ENCODE measurements around the gene NHSL1.

The NHSL1 gene

DNA sequence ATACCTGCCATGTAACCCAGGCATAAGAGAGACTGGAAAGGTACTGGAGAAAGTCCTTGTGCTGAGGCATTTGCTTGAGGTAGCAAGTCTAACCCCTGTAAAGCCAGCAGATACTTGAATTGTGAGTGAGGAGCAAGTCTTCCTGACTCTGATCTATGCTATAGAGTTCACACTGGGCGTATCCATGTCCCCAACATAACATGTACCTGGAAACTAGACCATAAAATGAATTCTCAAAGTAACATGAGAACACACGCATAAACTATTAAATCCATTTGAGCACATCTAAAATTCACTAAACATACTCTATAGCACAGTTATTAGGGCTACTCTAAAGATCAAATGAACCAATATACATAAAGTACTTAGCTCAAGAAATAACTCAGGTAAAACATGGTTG lies 2.0 kb downstream of the NHSL1 start:
- Histone ChIP-seq H3K4me1 (ENCODE audit: insufficient read depth, low read length, severe bottlenecking) (no peaks in the 10 kb centered on the region), H3K27ac (ENCODE audit: low read depth, low read length, poor library complexity, severe bottlenecking) (no peak overlapping the region)

DNA sequence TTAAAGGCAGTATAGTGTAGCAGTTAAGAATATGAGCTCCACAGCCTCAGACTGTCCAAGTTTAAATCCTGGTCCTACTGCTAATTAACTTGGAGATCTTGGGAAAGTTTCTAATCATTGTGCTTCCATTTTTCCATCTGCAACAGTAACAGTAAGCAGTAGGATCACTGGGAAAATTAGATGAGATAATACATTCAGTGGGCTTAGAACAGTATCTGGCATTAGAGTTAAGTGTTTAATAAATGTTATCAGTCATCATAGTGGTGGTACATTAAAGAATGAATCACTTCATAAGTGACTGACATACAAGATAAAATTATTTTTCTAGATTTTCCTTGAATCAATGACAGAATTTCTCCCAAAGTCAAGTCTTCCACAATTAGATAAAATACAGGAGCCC lies 5.0 kb downstream of the NHSL1 start:
- Histone ChIP-seq H2AFZ (ENCODE audit: low read length) (no peak overlapping the region), H3K4me2 (ENCODE audit: low read length) (no peak overlapping the region), H3F3A (ENCODE audit: insufficient read depth, low read length) (no peaks in the 10 kb centered on the region), H3K4me1 (ENCODE audit: insufficient read depth, low read length, severe bottlenecking) (no peaks in the 10 kb centered on the region), H3K9ac (ENCODE audit: low read length) (no peak overlapping the region), H3K9me2 (ENCODE audit: low read depth, low read length) (no peaks in the 10 kb centered on the region), H3K27me3 (ENCODE audit: insufficient read depth, low read length) (no peaks in the 10 kb centered on the region), H3K27ac (ENCODE audit: low read depth, low read length, poor library complexity, severe bottlenecking) (no peak overlapping the region), H4K20me1 (ENCODE audit: insufficient read depth, low read length) (no peaks in the 10 kb centered on the region), H3K9me3 (ENCODE audit: low read length) (no peaks in the 10 kb centered on the region), H3K79me2 (ENCODE audit: insufficient read depth, low read length) (no peaks in the 10 kb centered on the region), H3K4me3 (ENCODE audit: low read depth, low read length, poor library complexity, severe bottlenecking) (no peak overlapping the region), H3K36me3 (ENCODE audit: insufficient read depth, low read length) (no peaks in the 10 kb centered on the region)
- TF ChIP-seq, protein P1, sequence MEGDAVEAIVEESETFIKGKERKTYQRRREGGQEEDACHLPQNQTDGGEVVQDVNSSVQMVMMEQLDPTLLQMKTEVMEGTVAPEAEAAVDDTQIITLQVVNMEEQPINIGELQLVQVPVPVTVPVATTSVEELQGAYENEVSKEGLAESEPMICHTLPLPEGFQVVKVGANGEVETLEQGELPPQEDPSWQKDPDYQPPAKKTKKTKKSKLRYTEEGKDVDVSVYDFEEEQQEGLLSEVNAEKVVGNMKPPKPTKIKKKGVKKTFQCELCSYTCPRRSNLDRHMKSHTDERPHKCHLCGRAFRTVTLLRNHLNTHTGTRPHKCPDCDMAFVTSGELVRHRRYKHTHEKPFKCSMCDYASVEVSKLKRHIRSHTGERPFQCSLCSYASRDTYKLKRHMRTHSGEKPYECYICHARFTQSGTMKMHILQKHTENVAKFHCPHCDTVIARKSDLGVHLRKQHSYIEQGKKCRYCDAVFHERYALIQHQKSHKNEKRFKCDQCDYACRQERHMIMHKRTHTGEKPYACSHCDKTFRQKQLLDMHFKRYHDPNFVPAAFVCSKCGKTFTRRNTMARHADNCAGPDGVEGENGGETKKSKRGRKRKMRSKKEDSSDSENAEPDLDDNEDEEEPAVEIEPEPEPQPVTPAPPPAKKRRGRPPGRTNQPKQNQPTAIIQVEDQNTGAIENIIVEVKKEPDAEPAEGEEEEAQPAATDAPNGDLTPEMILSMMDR (IDR thresholded peaks at IDR 0.05; ENCODE audit: low read length), result no peak
- TF ChIP-seq EZH2 (IDR thresholded peaks at IDR 0.05; ENCODE audit: borderline replicate concordance, low read length), result no peak

More for the DNA sequence above, 2.0 kb downstream of the NHSL1 start:
- H3K9me2 ChIP-seq (ENCODE audit: low read depth, low read length), result no peaks in the 10 kb centered on the region
- H3K4me3 ChIP-seq (ENCODE audit: low read depth, low read length, poor library complexity, severe bottlenecking), result no peak overlapping the region
- H3K9ac ChIP-seq (ENCODE audit: low read length), result no peak overlapping the region
- no peak overlapping the region for H2AFZ ChIP-seq (ENCODE audit: low read length)
- TF ChIP-seq, protein P1 (IDR thresholded peaks at IDR 0.05; ENCODE audit: low read length), result no peak
- TF ChIP-seq EZH2 (IDR thresholded peaks at IDR 0.05; ENCODE audit: borderline replicate concordance, low read length), result no peak
- no peaks in the 10 kb centered on the region for H3F3A ChIP-seq (ENCODE audit: insufficient read depth, low read length)
- no peaks in the 10 kb centered on the region for H3K79me2 ChIP-seq (ENCODE audit: insufficient read depth, low read length)
- no peaks in the 10 kb centered on the region for H4K20me1 ChIP-seq (ENCODE audit: insufficient read depth, low read length)
- no peaks in the 10 kb centered on the region for H3K36me3 ChIP-seq (ENCODE audit: insufficient read depth, low read length)
- H3K27me3 ChIP-seq (ENCODE audit: insufficient read depth, low read length), result no peaks in the 10 kb centered on the region
- no peaks in the 10 kb centered on the region for H3K9me3 ChIP-seq (ENCODE audit: low read length)
- H3K4me2 ChIP-seq (ENCODE audit: low read length), result no peak overlapping the region

DNA sequence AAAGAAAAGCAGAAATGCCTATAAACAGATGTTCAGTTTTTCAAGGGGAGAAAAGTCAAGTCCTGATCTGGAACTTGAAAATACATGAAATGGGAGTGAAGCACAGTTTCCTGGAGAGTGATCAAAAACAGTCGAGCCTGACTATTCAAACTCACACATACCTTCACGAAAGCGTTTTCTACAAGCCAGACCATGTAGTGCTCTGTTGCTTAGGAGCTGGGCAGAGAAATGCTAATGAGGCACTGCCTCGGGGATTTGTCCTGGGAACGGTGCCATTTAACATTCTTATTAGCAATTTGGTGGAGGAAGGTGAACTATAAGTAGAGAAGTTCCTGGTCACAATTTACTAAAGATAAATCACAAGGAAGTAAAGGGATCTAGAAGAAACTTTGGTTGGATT lies 5.9 kb downstream of the NHSL1 start:
- TF ChIP-seq EZH2 (IDR thresholded peaks at IDR 0.05; ENCODE audit: borderline replicate concordance, low read length), result no peak
- TF ChIP-seq, protein P1 (IDR thresholded peaks at IDR 0.05; ENCODE audit: low read length), result no peak
- H3K4me2 ChIP-seq (ENCODE audit: low read length), result no peak overlapping the region
- no peaks in the 10 kb centered on the region for H3K79me2 ChIP-seq (ENCODE audit: insufficient read depth, low read length)
- H3K4me3 ChIP-seq (ENCODE audit: low read depth, low read length, poor library complexity, severe bottlenecking), result no peak overlapping the region
- 0 out of 2 replicates have a peak, but pooled peaks cover 3% of the 10 kb centered on the region for H3K27me3 ChIP-seq (ENCODE audit: insufficient read depth, low read length)
- H3K4me1 ChIP-seq (ENCODE audit: insufficient read depth, low read length, severe bottlenecking), result no peaks in the 10 kb centered on the region
- H3K27ac ChIP-seq (ENCODE audit: low read depth, low read length, poor library complexity, severe bottlenecking), result no peak overlapping the region
- no peak overlapping the region for H2AFZ ChIP-seq (ENCODE audit: low read length)
- H3K9me3 ChIP-seq (ENCODE audit: low read length), result no peaks in the 10 kb centered on the region
- no peaks in the 10 kb centered on the region for H4K20me1 ChIP-seq (ENCODE audit: insufficient read depth, low read length)
- H3K9ac ChIP-seq (ENCODE audit: low read length), result no peak overlapping the region
- no peaks in the 10 kb centered on the region for H3K9me2 ChIP-seq (ENCODE audit: low read depth, low read length)
- no peaks in the 10 kb centered on the region for H3F3A ChIP-seq (ENCODE audit: insufficient read depth, low read length)
- H3K36me3 ChIP-seq (ENCODE audit: insufficient read depth, low read length), result no peaks in the 10 kb centered on the region
